ENCODE results near the gene GRXCR2.

GRXCR2 gene

DNA sequence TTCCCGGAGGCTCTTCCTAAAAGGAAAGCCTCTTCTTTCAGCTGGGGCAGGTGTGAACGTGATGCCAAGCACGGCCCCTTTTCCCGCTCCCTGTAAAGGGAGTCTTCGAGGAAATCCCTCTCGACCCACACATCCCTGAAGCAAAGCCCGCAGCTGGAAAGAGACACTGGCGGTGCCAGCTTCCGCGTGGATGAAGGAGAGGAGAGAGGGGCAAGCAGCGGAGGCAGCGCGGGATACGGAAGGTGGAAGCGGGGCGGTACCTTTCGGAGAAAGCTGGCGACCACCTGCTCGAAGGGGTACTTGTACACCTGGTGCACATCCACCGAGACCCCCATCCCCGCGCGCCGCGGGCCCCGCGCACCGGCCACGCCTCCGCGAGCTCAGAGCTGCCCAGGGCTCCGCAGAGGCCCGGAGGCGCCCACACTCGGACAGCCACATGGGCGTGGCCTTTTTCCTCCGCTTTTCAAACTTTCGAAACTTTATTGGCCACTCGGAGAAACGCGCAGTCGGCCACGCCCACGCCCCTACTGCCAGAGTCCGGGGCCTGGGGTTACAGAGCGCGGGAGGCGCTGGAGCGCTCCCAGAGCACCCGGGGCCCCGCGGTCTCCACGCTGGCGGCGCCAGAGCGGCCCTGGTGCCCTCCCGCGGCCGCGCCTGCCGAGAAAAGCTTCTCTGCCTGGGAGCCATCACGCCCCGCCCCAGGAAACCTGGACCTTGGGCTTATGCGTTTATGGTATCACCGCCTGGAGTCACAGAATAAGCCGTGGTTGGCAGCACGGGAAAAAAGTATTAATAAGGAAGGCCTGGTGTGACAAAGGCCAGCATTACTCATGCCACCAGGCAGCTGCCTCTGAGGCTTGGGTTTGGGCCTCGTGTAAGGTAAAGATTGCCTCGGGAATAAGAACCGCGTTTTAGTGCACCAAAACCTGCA lies 37.6 kb downstream of the GRXCR2 start, which contains the start of gene PRELID2:
TSS of gene PRELID2 (minus strand) at position 426 of the 931 bp plus-strand sequence. CDS start at position 335, 91 bp downstream.
- DNase-seq = peak; percentile 73 to 82

DNA sequence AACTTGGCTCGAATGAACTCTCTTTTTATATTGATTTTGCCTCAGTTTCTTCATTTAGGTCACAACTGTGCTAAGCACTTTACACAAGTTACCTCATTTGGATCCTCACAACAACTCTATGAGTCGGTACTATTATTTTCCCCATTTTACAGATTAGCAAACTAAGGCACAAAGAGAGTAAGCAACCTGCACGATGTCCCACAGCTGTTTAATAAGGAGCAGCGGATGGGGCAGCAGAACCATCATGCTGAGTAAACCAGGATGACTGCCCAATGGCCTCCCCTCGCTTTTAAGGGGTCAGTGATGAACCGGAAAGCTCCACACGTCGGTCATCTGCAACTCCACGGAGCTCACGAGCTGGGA lies 38.3 kb downstream of the GRXCR2 start:
- DNase-seq = no peak

DNA sequence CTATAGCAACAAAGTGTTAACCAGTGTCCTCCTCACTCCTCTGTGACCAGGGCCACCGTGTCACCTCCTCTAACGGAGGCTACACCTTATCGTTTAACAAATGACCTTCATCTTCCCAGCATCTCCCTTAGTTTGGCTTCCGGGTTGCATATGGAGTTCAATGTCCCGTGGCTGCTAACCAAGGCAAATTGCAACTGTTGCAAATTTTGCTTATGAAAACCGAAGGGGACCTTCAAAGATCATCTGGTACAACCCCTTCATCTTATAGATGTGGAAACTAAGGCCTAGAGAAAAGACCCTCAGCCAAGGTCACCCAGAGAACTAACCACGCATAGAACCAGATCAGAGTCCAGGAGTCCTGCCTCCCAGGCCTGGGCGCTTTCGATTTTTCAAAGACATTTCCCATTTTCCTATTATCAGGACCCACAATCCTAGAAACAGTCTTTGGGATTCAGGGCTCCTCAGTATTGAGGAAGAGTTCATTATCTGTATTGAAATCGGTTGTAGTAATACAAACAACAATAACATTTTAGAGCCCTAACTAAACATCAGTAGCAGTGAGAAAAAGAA lies 39.1 kb downstream of the GRXCR2 start:
- DNase-seq = no peak

DNA sequence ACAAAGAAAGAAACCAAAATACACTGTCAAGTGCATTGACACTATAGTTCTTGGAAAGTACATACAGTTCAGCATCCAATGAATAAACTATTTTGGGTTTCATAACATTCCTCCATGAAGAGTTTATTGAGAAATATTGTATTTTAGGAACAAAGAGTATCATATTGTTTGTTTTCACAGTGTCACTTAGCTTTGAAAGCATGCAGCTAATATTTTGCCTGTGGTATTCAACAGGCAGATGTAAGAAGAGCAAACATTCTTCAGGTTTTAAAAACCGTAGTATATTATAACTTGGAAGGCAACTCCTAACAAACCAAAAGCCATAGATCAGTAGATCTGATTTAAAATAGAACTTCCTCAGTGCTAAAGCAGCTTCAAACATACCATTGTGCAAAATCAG lies 42.2 kb downstream of the GRXCR2 start:
- no peak for DNase-seq

DNA sequence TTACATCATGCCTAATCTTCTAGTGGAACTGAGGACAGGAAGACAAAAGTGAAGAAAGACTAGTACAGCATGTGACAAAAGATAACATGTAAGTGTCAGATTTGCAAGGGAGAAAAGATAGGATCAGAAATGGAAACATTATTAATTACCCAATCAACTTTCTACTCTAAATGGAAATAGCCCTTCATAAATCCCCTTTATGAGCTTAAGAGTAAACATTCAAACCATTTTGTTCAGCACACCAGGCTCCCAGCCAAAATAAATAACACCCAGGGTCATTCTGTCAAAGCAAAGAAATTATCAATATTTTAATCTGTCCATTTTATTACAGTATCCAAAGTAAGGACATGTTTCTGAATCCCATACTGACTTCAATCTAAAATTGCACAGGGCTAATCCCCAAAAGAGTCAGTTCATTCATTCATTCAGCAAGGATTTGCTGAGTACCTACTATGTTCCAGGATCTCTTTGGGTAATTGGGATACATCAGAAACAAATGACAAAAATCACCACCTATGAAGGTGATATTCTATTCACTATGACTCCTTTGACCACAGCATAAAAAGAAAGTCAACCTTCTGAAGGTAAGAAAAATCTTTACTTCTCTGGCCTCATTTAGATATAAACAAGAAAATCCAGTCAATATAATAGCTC lies 43.0 kb downstream of the GRXCR2 start:
- DNase-seq = peak; percentile 15 to 25

DNA sequence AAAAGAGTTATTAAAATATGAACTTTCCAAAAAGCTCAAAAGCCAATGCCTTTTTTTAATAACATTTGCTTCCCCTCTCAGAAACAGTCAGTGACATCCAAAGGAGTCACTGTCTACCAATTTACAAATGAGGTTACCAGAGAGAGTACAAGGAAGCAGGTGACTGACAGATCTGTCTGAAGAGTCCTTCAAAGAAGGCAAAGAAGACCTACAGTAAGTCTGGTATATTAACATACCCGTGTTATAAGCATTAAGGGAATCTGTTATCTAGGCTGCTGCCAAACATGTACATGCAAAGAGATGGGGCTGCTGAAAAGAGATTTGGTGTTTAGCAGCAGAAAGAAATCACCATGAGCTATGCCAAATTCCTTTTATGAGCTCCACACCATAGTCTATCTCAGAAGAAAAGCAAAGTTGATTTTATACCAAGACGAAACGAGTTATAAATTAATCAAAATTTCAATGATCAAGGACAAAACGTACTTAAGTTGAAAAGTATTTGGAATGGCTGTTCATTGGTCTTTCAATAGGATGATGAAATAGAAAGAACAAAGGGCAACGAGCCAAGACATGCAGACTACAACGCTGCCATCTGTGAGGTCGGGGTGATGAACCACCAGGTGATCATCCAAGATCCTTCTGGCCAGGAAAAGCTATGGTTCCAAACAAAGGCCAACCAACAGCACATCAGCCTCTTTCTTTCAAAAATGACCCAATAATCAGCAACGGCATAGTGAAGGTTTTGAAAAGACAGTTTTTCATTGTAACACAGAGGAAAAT lies 45.7 kb downstream of the GRXCR2 start:
- peak in 1 of 2 experiments; percentile 22 for DNase-seq

DNA sequence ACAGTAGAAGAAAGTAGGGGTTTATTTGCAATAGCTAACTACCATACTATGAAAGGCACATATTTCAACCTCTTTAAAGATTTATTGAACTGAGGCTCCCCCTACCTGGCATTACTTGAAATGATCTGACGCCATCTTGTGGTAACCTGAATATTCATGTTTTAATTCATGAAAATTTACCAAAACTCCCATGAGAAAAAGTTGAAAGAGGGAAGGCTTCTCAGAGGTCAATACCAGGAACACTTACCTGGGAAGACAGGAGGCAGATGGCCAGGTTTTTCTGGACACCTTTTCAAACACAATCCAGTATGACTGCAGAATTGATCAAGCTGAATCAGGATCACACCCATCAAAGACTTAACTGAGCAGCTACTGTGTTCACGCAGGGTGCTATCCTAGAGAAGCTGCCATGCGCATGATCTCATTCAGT lies 47.0 kb downstream of the GRXCR2 start:
- DNase-seq = peak; percentile 36 to 56

DNA sequence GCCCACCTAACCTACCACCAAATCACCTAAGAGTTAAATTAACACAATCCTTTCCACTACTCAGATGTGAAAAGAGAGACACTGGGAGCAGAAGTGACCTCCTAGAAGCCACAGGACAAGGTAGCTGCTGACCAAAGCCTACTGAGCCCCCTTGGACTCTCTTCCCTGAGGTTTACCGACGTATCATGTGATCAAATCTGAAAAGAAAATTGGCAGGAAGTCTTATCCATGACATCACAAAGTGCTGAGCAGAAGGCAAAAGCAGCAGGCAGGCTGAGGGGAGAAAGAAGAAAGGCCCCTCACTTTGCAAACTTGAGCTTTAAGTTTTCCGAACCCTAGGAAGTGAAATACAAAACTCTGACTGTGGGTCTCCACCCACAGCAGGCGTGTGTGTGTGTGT lies 48.8 kb downstream of the GRXCR2 start:
- no peak for DNase-seq

DNA sequence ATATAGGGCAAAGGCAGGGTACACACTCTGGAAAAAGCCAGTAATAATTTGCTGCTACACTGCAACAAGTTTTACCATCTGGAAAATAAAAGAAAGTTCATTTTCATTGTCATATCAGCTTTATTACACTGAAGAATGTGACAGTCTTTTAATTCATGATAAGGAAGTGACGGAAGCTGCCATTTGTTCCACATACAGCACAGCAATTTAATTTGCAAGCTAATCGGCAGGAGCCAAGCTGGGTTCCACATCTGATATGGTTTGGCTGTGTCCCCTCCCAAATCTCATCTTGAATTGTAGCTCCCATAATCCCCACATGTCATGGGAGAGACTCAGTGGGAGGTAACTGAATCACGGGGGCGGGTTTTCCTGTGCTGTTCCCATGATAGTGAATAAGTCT lies 54.2 kb downstream of the GRXCR2 start:
- no peak for DNase-seq

DNA sequence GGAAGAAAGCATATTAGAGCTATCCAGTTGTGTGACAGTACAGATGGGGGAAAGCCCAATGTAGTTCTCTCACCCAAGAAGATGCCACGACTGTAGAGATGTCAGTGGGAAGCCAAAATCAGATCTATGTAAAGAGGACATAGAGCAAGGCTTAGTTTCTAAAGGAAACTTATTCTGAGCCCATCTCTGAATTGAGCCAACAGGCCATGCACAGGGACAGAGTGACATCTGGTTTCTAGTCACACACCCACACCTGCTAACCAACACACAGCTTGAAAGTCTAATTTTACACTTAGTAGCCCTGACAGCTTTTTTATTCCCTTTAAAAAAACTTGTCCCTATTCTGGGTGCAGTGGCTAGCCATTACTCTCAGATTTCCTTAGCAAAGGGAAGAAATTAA lies 59.9 kb downstream of the GRXCR2 start:
- no peak for DNase-seq

DNA sequence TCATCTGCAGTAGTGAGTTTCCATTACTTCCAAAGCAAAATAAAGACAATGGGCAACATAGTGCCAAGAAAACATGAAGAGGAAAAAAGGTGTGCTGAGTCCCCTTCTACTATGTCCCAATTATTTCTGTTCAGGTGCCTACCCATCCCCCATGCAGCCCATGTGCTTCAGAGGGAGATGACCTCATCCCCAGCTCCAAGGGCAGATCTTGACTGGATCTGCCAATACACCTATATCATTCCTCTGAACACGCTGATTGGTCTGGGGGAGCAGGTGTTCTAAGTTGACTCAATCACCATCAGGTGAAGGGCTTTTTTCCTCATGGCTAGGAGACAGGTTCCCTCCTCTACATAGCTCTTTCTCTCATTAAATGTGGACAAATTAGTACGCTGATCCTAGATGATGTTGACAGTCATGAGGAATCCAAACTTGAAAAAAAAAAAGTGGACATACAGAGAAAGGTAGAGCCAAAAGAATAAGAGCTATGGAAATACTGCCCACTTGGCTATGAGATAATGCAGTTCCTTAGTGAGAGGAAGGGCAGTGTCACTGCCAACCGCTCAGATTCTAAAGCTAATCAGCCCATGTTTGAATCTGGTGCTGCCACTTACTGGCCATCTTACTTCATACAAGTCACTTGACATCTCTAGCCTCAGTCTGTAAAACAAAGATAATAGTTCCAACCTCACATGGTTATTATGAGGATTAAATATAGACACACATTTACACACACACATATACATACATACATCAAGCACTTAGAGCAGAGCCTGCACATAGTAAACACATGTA lies 60.8 kb downstream of the GRXCR2 start:
- DNase-seq = peak in 1 of 2 experiments; percentile 35
